Spleen (tissue), 7 donors: Measurements from ENCODE around the gene PPP1R13B.

Experiments
- POLR2A ChIP-seq, 3 donors: fragments of 450-650 bp; IDR thresholded peaks; one replicate each; pipeline ENCODE4 v1.5.1; 2017; ENCODE audit warnings: antibody characterized with exemption in 3 of 3, mild to moderate bottlenecking in 1 of 3
- POLR2AphosphoS5 ChIP-seq, 3 donors: sonication (generic); formaldehyde crosslinking; IDR thresholded peaks; one replicate each; pipeline ENCODE4 v1.5.1; 2017; ENCODE audit warnings: antibody characterized with exemption in 3 of 3
- TF ChIP-seq, protein P1 (sequence below), 11 experiments: fragments of 200-600 bp in 7 of 11; fragments of 450-650 bp in 4 of 11; sonication (generic) in 4 of 11; IDR thresholded peaks in 8 of 11; conservative IDR thresholded peaks in 3 of 11; 1 replicate in 7 of 11; 2 replicates in 4 of 11; pipeline versions ENCODE4 v1.4.0 to v1.8.0; 2016 to 2021; ENCODE audit warnings: antibody characterized with exemption in 11 of 11, inconsistent platforms in 4 of 11, mild to moderate bottlenecking in 1 of 11
- donor health status: DM: no; HTN: no; CAD: no; lungs with moderate emphysema.
- donor health status: DM: no; HTN: no; CAD: no.
- donor health status: DM: no; HTN: no; CAD: no.

DNA sequence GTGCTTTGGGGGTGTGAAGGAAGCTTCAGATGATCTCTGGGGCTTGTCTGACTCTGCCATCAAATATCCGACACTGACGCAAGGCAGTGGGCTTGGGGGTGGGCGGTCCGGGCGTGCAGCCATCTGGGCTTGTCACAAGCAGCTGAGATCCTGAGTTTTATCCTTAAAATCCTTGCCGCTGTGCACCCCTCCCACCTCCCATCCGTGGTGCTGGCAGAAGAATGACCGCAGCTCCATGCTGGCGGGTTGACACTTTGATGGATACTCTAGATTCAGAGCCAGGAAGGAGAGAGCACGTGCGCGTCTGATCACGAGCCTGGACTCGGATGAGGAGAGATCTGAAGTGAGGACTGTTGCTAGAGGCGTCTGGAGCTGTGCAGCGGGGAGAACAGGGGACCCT lies 128.8 kb downstream of the PPP1R13B start:
- TF ChIP-seq POLR2A (IDR thresholded peaks at IDR 0.05) (no peak), POLR2AphosphoS5 (IDR thresholded peaks at IDR 0.05) (no peak)
- TF ChIP-seq, protein P1, sequence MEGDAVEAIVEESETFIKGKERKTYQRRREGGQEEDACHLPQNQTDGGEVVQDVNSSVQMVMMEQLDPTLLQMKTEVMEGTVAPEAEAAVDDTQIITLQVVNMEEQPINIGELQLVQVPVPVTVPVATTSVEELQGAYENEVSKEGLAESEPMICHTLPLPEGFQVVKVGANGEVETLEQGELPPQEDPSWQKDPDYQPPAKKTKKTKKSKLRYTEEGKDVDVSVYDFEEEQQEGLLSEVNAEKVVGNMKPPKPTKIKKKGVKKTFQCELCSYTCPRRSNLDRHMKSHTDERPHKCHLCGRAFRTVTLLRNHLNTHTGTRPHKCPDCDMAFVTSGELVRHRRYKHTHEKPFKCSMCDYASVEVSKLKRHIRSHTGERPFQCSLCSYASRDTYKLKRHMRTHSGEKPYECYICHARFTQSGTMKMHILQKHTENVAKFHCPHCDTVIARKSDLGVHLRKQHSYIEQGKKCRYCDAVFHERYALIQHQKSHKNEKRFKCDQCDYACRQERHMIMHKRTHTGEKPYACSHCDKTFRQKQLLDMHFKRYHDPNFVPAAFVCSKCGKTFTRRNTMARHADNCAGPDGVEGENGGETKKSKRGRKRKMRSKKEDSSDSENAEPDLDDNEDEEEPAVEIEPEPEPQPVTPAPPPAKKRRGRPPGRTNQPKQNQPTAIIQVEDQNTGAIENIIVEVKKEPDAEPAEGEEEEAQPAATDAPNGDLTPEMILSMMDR (IDR thresholded peaks at IDR 0.05 in 8 of 11, conservative IDR thresholded peaks at IDR 0.05 in 3 of 11), result no peak
